Activated CD4-positive, alpha-beta memory T cell treated with anti-CD3 and anti-CD28 coated beads, Interleukin-2, amount 10 ng/mL, durations not matched to agents 7 days and 5 days (primary cell): ENCODE data around the gene ANKRD34A. TPM values are rescaled to one million over a fixed set of nuclear protein-coding genes. Genes with fewer than 3 reads are reported as not detected.
"Not testable (repeated sequence)": the region's sequence is repeated elsewhere in the genome, so short reads cannot be mapped to it uniquely, and the experiment has no call there.

Source experiments
- CTCF ChIA-PET: fragments of 350-600 bp; sonication (Branson Sonifier 250); formaldehyde crosslinking; loops from one replicate; lab custom pipeline; 2021; ENCODE audit warnings: antibody characterized with exemption, inconsistent platforms; lab: Charles Lee
- POLR2A ChIA-PET: fragments of 350-600 bp; sonication (Branson Sonifier 250); formaldehyde crosslinking; loops from one replicate; lab custom pipeline; 2021; ENCODE audit warnings: antibody characterized with exemption; lab: Charles Lee
- DNase-seq: peaks from one replicate; pipeline ENCODE4 v3.0.0-alpha.2; 2020
- H3K27ac Mint-ChIP-seq: one replicate; pipeline ENCODE4 v1.8.0; 2021; ENCODE audit warnings: mild to moderate bottlenecking, mixed read lengths
- H3K27me3 Mint-ChIP-seq: one replicate; pipeline ENCODE4 v1.8.0; 2021; ENCODE audit warnings: mixed read lengths
- H3K36me3 Mint-ChIP-seq: one replicate; pipeline ENCODE4 v1.8.0; 2021; ENCODE audit warnings: low read depth, mixed read lengths
- H3K4me1 Mint-ChIP-seq: one replicate; pipeline ENCODE4 v1.8.0; 2021; ENCODE audit warnings: mixed read lengths
- H3K4me3 Mint-ChIP-seq: one replicate; pipeline ENCODE4 v1.8.0; 2021; ENCODE audit warnings: mild to moderate bottlenecking, mixed read lengths
- H3K9me3 Mint-ChIP-seq: one replicate; pipeline ENCODE4 v1.8.0; 2021; ENCODE audit warnings: mixed read lengths
- total RNA-seq, 2 experiments: library from RNA; stranded (reverse); gene quantifications; one replicate each; pipeline ENCODE4 v1.2.3, GENCODE V29; 2021

The ANKRD34A gene
- total RNA-seq, 2 experiments from 2014 or later, result 2.9 to 3.7 TPM

DNA sequence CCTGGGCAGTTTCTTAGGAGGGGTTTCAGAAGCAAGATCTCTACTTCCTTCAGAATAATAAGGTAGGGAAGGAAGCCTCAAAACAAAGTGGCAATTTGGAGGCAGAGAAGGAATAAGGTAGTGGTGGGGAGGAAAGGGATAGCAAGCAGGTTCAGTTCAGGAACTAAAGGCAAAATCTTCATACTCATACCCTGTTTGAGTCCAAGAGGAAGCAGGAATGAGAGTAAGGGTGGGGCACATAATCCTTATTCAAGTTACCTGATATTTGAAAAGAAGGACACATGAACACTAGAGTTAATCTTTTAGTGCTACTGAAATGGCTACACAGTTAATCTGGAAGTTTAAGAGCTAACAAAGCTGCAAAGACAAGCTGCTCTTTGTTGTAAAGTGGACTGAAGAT, 28.7 kb downstream of the ANKRD34A start:
- Mint-ChIP-seq H3K9me3 (no peaks in the 10 kb centered on the region), H3K27ac (no peak overlapping the region), H3K36me3 (peaks cover 44% of the 10 kb centered on the region), H3K4me3 (no peak overlapping the region), H3K4me1 (peaks cover 26% of the 10 kb centered on the region), H3K27me3 (no peaks in the 10 kb centered on the region)
- DNase-seq, result no peak
- CTCF ChIA-PET, result interaction anchor here (1.5 kb wide), 1 partner anchor 22 kb away, joined by 5 read pairs; the partner anchor contains the start of gene LIX1L
- POLR2A ChIA-PET, result interaction anchor here (1.7 to 2.4 kb wide), 3 partner anchors 9 to 62 kb away, joined by 3 to 17 read pairs (median 7); partner anchors contain the start of gene RBM8A

DNA sequence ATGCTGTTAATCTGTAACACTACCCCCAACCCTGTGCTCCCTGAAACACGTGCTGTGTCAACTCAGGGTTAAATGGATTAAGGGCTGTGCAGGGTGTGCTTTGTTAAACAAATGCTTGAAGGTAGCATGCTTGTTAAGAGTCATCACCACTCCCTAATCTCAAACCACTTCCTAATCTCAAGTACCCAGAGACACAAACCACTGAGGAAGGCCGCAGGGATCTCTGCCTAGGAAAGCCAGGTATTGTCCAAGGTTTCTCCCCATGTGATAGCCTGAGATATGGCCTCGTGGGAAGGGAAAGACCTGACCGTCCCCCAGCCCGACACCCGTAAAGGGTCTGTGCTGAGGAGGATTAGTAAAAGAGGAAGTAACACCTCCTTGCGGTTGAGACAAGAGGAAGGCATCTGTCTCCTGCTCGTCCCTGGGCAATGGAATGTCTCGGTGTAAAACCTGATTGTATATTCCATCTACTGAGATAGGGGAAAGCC, 31.8 kb downstream of the ANKRD34A start:
- H3K9me3 Mint-ChIP-seq, H3K27me3 Mint-ChIP-seq: not testable (repeated sequence)
- peak overlapping the region; percentile 84 for H3K27ac Mint-ChIP-seq
- peak overlapping the region; percentile 44 for H3K4me3 Mint-ChIP-seq
- peak; percentile 36 for DNase-seq
- H3K4me1 Mint-ChIP-seq, result peaks cover 38% of the 10 kb centered on the region
- CTCF ChIA-PET, result interaction anchor here (1.3 to 1.5 kb wide), 2 partner anchors 26 to 45 kb away, joined by 5 to 7 read pairs; partner anchors contain the start of gene LIX1L
- peaks cover 44% of the 10 kb centered on the region for H3K36me3 Mint-ChIP-seq
- POLR2A ChIA-PET, result interaction anchor here (1.3 to 4.6 kb wide), 4 partner anchors 14 to 119 kb away, joined by 5 to 26 read pairs (median 6); partner anchors contain the start of genes ANKRD34A, PEX11B and POLR3GL

GRCh38 chr1:145927916-145928643, 36.3 kb downstream of the ANKRD34A start:
- DNase-seq, result peak; percentile 24
- CTCF ChIA-PET, result interaction anchor here (0.7 to 3.5 kb wide), 18 partner anchors 9 to 110 kb away, joined by 3 to 34 read pairs (median 8); partner anchors contain the start of genes ANKRD34A, ITGA10, LIX1L and NUDT17
- H3K27ac Mint-ChIP-seq, result peak overlapping the region; percentile 81
- peaks cover 29% of the 10 kb centered on the region for H3K4me1 Mint-ChIP-seq
- H3K4me3 Mint-ChIP-seq, result peak overlapping the region; percentile 67
- no peaks in the 10 kb centered on the region for H3K27me3 Mint-ChIP-seq
- POLR2A ChIA-PET, result interaction anchor here (0.8 to 3.9 kb wide), 33 partner anchors 8 to 647 kb away, joined by 3 to 264 read pairs (median 9); partner anchors contain the start of genes ANKRD34A, ANKRD35, LIX1L and NUDT17
- H3K9me3 Mint-ChIP-seq, result no peaks in the 10 kb centered on the region
- peaks cover 24% of the 10 kb centered on the region for H3K36me3 Mint-ChIP-seq

- H3K27me3 Mint-ChIP-seq, result no peaks in the 10 kb centered on the region
- peaks cover 23% of the 10 kb centered on the region for H3K36me3 Mint-ChIP-seq
- ChIA-PET POLR2A (interaction anchor here (0.8 to 3.9 kb wide), 33 partner anchors 9 to 646 kb away, joined by 3 to 264 read pairs (median 9); partner anchors contain the start of genes ANKRD34A, ANKRD35, LIX1L and NUDT17), CTCF (interaction anchor here (0.7 to 3.5 kb wide), 19 partner anchors 9 to 111 kb away, joined by 3 to 34 read pairs (median 7); partner anchors contain the start of genes ANKRD34A, ITGA10, LIX1L and NUDT17)
- peak within 1 kb of the TSS; percentile 67 for H3K4me3 Mint-ChIP-seq
- H3K4me1 Mint-ChIP-seq, result peaks cover 21% of the 10 kb centered on the region
- peak; percentile 97 for DNase-seq
- H3K27ac Mint-ChIP-seq, result no peak within 1 kb of the TSS
- H3K9me3 Mint-ChIP-seq, result no peaks in the 10 kb centered on the region
Observed at GRCh38 chr1:145927063-145927886, 37.1 kb downstream of the ANKRD34A start, which contains the start of gene RBM8A. Gene RBM8A (minus strand): TSS chr1:145927484. CDS start chr1:145927426, 58 bp downstream.

- Mint-ChIP-seq H3K4me3 (no peak overlapping the region), H3K4me1 (peaks cover 17% of the 10 kb centered on the region), H3K27ac (no peak overlapping the region), H3K9me3 (no peaks in the 10 kb centered on the region), H3K36me3 (peaks cover 21% of the 10 kb centered on the region), H3K27me3 (no peaks in the 10 kb centered on the region)
- ChIA-PET CTCF (interaction anchor here (0.9 to 3.5 kb wide), 14 partner anchors 8 to 111 kb away, joined by 3 to 34 read pairs (median 8); partner anchors contain the start of genes ANKRD34A, ITGA10, LIX1L and PEX11B), POLR2A (interaction anchor here (0.9 to 3.9 kb wide), 28 partner anchors 9 to 646 kb away, joined by 3 to 264 read pairs (median 10); partner anchors contain the start of genes ANKRD34A, ANKRD35, LIX1L and NUDT17)
- peak; percentile 58 for DNase-seq
Observed at GRCh38 chr1:145926686-145927062, 37.7 kb downstream of the ANKRD34A start.

DNA sequence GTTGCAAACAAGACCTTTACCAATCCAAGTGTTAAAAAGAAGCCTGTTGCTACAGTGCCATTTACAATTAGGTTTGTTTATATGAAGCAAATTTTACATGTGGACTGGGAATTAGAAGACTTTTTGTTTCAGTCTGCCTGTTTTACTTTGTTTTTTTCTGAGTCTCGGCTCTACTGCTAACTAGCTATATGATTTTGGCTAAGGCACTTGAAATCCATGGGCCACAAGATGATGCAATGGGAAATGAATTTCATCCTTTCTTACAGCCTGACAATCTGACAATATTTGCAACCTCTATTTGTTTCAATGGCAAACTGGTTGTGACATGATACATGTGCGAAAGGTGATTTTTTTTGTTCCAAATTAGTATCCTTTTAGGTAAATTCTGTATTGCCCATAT, 42.1 kb downstream of the ANKRD34A start:
- Mint-ChIP-seq H3K4me1 (peaks cover 32% of the 10 kb centered on the region), H3K27me3 (no peaks in the 10 kb centered on the region), H3K9me3 (no peaks in the 10 kb centered on the region), H3K36me3 (peaks cover 16% of the 10 kb centered on the region), H3K4me3 (no peak overlapping the region), H3K27ac (peak overlapping the region; percentile 49)
- ChIA-PET CTCF (interaction anchor here (1.3 kb wide), 1 partner anchor 31 kb away, joined by 3 read pairs; no protein-coding TSS in a partner anchor), POLR2A (interaction anchor here (1.4 kb wide), 2 partner anchors 40 to 57 kb away, joined by 3 to 4 read pairs; no protein-coding TSS in a partner anchor)
- no peak for DNase-seq

DNA sequence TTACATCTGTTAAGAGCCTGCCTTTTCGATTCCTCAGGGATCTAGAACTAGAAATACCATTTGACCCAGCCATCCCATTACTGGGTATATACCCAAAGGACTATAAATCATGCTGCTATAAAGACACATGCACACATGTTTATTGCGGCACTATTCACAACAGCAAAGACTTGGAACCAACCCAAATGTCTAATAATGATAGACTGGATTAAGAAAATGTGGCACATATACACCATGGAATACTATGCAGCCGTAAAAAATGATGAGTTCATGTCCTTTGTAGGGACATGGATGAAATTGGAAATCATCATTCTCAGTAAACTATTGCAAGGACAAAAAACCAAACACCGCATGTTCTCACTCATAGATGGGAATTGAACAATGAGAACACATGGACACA, 44.1 kb downstream of the ANKRD34A start:
- H3K27ac Mint-ChIP-seq, H3K27me3 Mint-ChIP-seq, H3K9me3 Mint-ChIP-seq, DNase-seq, CTCF ChIA-PET: not testable (repeated sequence)
- H3K4me1 Mint-ChIP-seq, result peaks cover 42% of the 10 kb centered on the region
- peaks cover 28% of the 10 kb centered on the region for H3K36me3 Mint-ChIP-seq
- H3K4me3 Mint-ChIP-seq, result peak overlapping the region; percentile 90
- POLR2A ChIA-PET, result interaction anchor here (4.6 kb wide), 1 partner anchor 8 kb away, joined by 73 read pairs; the partner anchor contains the start of gene RBM8A

- H3K27me3 Mint-ChIP-seq, result no peaks in the 10 kb centered on the region
- H3K4me1 Mint-ChIP-seq, result peaks cover 45% of the 10 kb centered on the region
- peak overlapping the region; percentile 94 for H3K27ac Mint-ChIP-seq
- H3K36me3 Mint-ChIP-seq, result peaks cover 33% of the 10 kb centered on the region
- no peaks in the 10 kb centered on the region for H3K9me3 Mint-ChIP-seq
- DNase-seq, result peak; percentile 33
- ChIA-PET POLR2A (interaction anchor here (0.6 to 4.6 kb wide), 24 partner anchors 9 to 133 kb away, joined by 3 to 73 read pairs (median 6); partner anchors contain the start of genes ANKRD34A, ITGA10, LIX1L and NUDT17), CTCF (interaction anchor here (1.1 to 2.0 kb wide), 6 partner anchors 8 to 95 kb away, joined by 3 to 15 read pairs (median 4); partner anchors contain the start of genes NUDT17, PIAS3 and RBM8A)
- H3K4me3 Mint-ChIP-seq, result peak overlapping the region; percentile 90
Observed at GRCh38 chr1:145918992-145919939, 45.1 kb downstream of the ANKRD34A start.

DNA sequence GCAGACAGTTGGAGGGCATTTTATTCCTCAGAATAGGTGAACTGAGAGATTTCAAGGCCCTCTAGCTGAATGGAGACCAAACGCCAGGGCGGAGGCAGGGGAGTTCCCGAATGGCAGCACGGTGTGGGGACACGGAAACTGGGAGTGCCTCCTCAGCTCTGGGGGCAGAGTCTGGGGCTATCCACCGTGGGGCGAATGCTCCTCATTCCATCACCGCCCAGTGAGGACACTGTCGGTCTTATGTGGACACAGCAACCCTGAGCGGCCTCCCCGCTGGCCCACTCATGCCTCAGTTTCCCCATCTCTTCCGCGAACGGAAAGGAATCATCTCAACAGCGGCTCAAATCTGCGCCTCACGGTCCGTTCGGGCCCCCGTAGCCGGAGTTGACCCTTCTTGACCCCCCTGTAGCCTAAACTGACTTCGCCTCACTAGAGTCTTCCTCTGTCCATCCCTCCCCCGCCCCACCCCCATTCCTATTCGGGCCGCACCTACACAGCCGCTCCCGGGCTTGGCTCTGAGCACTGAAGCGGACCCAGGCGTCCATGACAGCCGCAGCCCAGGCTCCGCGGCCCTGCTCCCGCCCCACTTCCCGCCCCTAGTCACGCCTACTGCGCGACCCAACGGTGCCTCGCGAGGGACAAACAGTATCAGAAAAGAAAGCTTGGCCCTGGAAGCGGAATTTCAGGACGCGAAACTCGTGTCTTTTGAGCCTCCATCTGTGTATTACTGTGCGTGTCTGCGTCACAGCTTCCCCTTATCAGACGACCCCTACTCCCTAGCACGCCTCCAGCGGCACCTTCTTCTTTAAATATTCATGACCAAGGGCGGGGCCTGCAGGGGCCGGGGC, 46.0 kb downstream of the ANKRD34A start, which contains the start of gene PEX11B:
Gene PEX11B, minus strand, starts transcription at position 574 of the 848 bp plus-strand sequence. Its CDS starts 29 bp downstream, at position 545.
- peak; percentile 92 for DNase-seq
- Mint-ChIP-seq H3K9me3 (no peaks in the 10 kb centered on the region), H3K27me3 (no peaks in the 10 kb centered on the region), H3K27ac (peak within 1 kb of the TSS; percentile 94), H3K36me3 (peaks cover 39% of the 10 kb centered on the region), H3K4me3 (peak within 1 kb of the TSS; percentile 90), H3K4me1 (peaks cover 47% of the 10 kb centered on the region)
- ChIA-PET POLR2A (interaction anchor here (0.6 to 4.6 kb wide), 25 partner anchors 8 to 133 kb away, joined by 3 to 73 read pairs (median 5); partner anchors contain the start of genes ANKRD34A, ITGA10, LIX1L and NUDT17), CTCF (interaction anchor here (0.8 to 2.0 kb wide), 7 partner anchors 9 to 94 kb away, joined by 3 to 15 read pairs (median 4); partner anchors contain the start of genes NUDT17, PIAS3 and RBM8A)

GRCh38 chr1:145917595-145917994, 46.8 kb downstream of the ANKRD34A start:
- DNase-seq, result no peak
- POLR2A ChIA-PET, result interaction anchor here (0.7 to 4.6 kb wide), 11 partner anchors 7 to 72 kb away, joined by 3 to 73 read pairs (median 9); partner anchors contain the start of genes ANKRD34A, ITGA10, LIX1L and NUDT17
- Mint-ChIP-seq H3K36me3 (peaks cover 39% of the 10 kb centered on the region), H3K4me1 (peaks cover 47% of the 10 kb centered on the region), H3K27me3 (no peaks in the 10 kb centered on the region), H3K4me3 (peak overlapping the region; percentile 90), H3K9me3 (no peaks in the 10 kb centered on the region), H3K27ac (peak overlapping the region; percentile 94)
- CTCF ChIA-PET, result interaction anchor here (0.8 to 2.0 kb wide), 2 partner anchors 10 to 72 kb away, joined by 4 to 15 read pairs; partner anchors contain the start of genes NUDT17 and RBM8A
